NCI-H2196 treated with DMSO at 0.1 percent for 48 hours (cell line): ENCODE data around the gene ERBB2.
"Not testable (repeated sequence)": the region's sequence is repeated elsewhere in the genome, so short reads cannot be mapped to it uniquely, and the experiment has no call there.

Source experiments
- DNase-seq: peaks from one replicate; lab custom pipeline; 2025; ENCODE audit not compliant: unreplicated experiment; lab: John Stamatoyannopoulos, UW

ERBB2 gene

DNA sequence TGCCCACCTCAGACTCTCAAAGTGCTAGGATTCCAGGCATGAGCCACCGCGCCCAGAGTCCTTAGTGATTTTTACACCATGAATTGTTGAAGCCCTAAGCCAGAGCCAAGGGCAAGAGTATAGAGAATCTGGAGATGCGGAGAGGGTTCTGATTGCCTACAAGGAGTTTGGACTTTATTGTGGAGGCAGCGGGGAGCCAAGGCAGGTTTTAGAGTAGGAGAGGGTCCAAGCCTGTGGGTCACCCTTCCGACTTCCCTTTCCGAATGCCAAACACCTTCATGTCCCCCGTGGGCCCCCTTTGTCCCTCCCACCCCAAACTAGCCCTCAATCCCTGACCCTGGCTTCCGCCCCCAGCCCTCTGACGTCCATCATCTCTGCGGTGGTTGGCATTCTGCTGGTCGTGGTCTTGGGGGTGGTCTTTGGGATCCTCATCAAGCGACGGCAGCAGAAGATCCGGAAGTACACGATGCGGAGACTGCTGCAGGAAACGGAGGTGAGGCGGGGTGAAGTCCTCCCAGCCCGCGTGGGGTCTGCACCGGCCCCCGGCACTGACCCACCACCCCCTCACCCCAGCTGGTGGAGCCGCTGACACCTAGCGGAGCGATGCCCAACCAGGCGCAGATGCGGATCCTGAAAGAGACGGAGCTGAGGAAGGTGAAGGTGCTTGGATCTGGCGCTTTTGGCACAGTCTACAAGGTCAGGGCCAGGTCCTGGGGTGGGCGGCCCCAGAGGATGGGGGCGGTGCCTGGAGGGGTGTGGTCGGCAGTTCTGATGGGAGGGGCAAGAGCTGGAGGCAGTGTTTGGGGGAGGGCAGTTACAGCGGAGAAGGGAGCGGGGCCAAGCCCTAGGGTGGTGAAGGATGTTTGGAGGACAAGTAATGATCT, 23.3 kb downstream of the ERBB2 start:
- DNase-seq, result no peak

DNA sequence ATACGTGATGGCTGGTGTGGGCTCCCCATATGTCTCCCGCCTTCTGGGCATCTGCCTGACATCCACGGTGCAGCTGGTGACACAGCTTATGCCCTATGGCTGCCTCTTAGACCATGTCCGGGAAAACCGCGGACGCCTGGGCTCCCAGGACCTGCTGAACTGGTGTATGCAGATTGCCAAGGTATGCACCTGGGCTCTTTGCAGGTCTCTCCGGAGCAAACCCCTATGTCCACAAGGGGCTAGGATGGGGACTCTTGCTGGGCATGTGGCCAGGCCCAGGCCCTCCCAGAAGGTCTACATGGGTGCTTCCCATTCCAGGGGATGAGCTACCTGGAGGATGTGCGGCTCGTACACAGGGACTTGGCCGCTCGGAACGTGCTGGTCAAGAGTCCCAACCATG, 24.9 kb downstream of the ERBB2 start:
- DNase-seq, result no peak

- DNase-seq, result not testable (repeated sequence)
Measured at GRCh38 chr17:39725923-39726322, 26.1 kb downstream of the ERBB2 start.

- DNase-seq, result no peak
Measured at GRCh38 chr17:39726617-39727016, 26.8 kb downstream of the ERBB2 start.

- no peak for DNase-seq
Measured at GRCh38 chr17:39727556-39727955, 27.7 kb downstream of the ERBB2 start.

- DNase-seq, result no peak
Measured at GRCh38 chr17:39729280-39729851, 29.5 kb downstream of the ERBB2 start.

DNA sequence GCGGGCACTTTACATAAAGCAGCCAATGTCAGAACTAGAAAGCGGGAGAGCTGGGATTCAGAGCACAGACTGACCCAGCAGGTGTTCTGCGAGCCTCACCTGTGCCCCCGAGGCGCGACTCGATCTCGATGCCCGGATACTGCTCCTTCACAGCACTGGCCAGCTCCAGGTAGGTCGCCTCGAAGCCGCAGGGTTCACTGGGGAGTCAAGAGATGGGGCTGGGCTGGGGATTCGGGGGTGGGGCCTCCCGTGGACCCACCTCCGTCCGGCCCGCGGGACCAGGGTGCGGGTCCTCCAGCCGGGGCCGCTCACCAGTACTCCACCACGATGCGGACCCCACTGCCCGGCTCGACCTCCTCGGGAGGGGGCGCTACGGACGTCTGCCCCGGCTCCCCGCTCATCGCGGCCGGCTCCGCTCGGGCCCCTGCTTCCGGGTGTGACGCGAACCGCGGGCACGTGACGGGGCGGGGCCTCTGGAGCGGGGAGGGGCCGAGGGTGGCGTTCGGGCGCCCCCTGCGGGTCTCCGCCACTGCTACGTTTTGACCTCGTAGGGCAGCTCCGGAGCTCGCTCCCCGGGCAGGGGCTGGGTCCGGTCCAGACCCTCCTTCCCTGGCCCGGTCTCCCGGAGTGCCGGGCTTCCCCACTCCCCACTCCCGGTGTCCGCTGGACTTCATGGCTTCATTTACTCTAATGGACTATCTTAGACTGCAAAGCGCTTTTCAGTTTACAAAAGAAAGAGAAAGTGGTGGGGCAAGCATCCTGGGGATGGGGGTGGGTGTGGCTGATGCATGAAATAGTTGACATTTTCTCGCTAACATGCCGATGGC, 30.4 kb downstream of the ERBB2 start, which contains the start of gene MIEN1:
Gene MIEN1, minus strand, starts transcription at position 438 of the 827 bp plus-strand sequence. Its CDS starts 37 bp downstream, at position 401.
- peak; percentile 49 for DNase-seq

- no peak for DNase-seq
Measured at GRCh38 chr17:39732586-39732985, 32.7 kb downstream of the ERBB2 start.

DNA sequence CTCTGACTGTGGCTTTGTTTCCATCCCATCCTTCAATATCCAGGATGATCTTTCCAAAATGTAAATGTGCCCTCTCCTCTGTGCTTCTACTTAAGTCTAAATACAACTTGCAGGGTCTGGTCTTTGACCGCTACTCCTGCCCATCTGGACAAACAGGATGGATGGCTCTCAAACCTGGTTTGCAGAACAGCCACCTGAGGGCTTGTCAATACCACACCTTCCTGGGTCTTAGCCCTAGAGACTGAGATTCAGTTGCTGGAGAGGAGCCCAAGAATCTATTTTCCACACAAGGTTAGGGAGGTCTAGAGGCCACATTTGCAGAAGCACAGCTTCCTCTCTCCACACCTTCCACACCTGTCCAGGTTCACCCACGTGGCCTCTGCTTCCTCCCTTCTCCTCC, 36.0 kb downstream of the ERBB2 start:
- DNase-seq, result no peak

- no peak for DNase-seq
Measured at GRCh38 chr17:39736319-39737165, 36.7 kb downstream of the ERBB2 start.

- no peak for DNase-seq
Measured at GRCh38 chr17:39737206-39737759, 37.4 kb downstream of the ERBB2 start.

DNA sequence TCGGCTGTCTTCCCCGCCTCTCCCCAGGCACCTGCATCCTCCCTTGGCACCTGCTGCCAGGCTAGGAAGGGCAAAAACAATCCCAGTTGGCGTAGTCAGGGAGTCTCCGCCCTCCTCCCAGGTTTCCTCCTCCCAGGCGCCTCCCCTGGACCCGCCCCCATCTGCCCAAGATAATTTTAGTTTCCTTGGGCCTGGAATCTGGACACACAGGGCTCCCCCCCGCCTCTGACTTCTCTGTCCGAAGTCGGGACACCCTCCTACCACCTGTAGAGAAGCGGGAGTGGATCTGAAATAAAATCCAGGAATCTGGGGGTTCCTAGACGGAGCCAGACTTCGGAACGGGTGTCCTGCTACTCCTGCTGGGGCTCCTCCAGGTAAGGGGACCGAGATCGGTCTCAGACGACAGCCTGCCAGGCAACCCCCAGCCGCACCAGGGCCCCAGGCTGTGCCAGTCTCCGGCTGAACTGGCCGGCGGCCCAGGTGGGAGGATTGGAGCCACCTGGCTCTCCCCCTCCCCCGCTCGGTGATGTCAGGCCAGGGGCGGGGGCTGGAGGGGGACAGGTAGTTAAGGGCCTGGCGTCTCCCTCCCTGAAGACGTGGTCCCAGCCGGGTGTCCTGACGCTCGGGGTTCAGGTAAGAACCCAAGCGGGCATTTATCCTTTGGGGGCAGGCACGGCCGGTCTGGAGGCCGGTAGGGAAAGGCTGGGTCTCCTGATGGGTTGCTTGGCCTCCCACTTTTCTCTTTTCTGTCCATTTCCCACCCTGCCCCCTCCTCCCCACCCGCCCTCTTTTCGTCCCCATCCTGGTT, 38.1 kb downstream of the ERBB2 start, which contains the start of gene GRB7:
Gene GRB7, plus strand, starts transcription at position 179 of the 808 bp plus-strand sequence. CDS start 4,364 bp downstream, outside the sequence.
- DNase-seq, result peak; percentile 50

GRCh38 chr17:39738568-39738901, 38.7 kb downstream of the ERBB2 start:
- no peak for DNase-seq

- DNase-seq, result no peak
Measured at GRCh38 chr17:39738983-39739884, 39.4 kb downstream of the ERBB2 start.

GRCh38 chr17:39739885-39740356, 40.1 kb downstream of the ERBB2 start:
- DNase-seq, result no peak

- DNase-seq, result no peak
Measured at GRCh38 chr17:39740357-39741111, 40.7 kb downstream of the ERBB2 start.

DNA sequence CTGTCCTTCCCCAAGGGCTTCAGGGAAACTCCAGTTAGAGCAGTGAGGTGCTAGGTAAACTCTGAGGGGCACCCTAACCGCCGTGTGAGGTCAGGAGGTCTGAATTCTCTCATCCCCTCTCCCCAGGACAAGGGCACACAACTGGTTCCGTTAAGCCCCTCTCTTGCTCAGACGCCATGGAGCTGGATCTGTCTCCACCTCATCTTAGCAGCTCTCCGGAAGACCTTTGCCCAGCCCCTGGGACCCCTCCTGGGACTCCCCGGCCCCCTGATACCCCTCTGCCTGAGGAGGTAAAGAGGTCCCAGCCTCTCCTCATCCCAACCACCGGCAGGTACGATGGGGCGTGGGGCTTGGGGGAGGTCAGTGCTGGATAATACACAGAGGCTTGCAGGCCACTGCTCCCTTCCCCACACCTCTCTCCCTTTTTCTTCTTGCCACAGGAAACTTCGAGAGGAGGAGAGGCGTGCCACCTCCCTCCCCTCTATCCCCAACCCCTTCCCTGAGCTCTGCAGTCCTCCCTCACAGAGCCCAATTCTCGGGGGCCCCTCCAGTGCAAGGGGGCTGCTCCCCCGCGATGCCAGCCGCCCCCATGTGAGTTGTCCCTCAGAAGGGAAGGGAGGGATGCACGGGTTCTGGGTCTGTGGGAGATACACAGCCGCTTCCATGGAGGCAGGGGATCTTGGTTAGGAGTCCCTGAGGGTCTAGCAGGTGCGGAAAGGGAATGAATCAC, 42.4 kb downstream of the ERBB2 start:
- DNase-seq, result no peak
